SK-N-SH (cell line): ENCODE data around the gene TMEM168. TPM values are rescaled to one million over a fixed set of nuclear protein-coding genes. Genes with fewer than 3 reads are reported as not detected.

Experiments
- CTCF ChIA-PET: fragments of 300-600, 350-600 bp; formaldehyde crosslinking; extraction: SDS; loops from one replicate; lab custom pipeline; 2021; lab: Yijun Ruan, JAX
- POLR2A ChIA-PET: fragments of 350-600 bp; sonication (Branson Sonifier 250); formaldehyde crosslinking; extraction: SDS; loops from one replicate; lab custom pipeline; 2020; ENCODE audit warnings: antibody characterized with exemption, inconsistent platforms; lab: Yijun Ruan, JAX
- DNase-seq: peaks from one replicate; pipeline ENCODE4 v3.0.0; 2012
- H2AFZ ChIP-seq: fragments of 200-600 bp; sonication (generic); 2 replicates; pipeline ENCODE4 v1.8.1; 2016; ENCODE audit warnings: antibody characterized with exemption, mild to moderate bottlenecking, low read depth
- H3F3A ChIP-seq: fragments of 200-600 bp; sonication (generic); replicated peaks from 2 replicates; pipeline ENCODE3; 2016; ENCODE audit warnings: antibody characterized with exemption, mild to moderate bottlenecking; ENCODE audit not compliant: insufficient read depth
- H3K27ac ChIP-seq, 2 experiments: fragments of 200-500 bp in 1 of 2; fragments of 200-600 bp in 1 of 2; sonication (Bioruptor generic) in 1 of 2; sonication (generic), shearing (Covaris generic) in 1 of 2; 2 replicates each; pipeline versions ENCODE4 v1.5.1 to v1.6.1; 2014 to 2016; ENCODE audit warnings: low read depth in 2 of 2, inconsistent platforms in 1 of 2, low read length in 1 of 2, mild to moderate bottlenecking in 1 of 2, mixed read lengths in 1 of 2
- H3K27me3 ChIP-seq: fragments of 200-600 bp; sonication (generic), shearing (Covaris generic); 2 replicates; pipeline ENCODE4 v1.6.1; 2016; ENCODE audit warnings: mixed run types; ENCODE audit not compliant: insufficient read depth
- H3K36me3 ChIP-seq, 2 experiments: fragments of 200-500 bp in 1 of 2; fragments of 200-600 bp in 1 of 2; sonication (Bioruptor generic) in 1 of 2; sonication (generic) in 1 of 2; replicated peaks in 1 of 2; 2 replicates each; pipeline versions ENCODE3 to v1.5.1; 2014 to 2016; ENCODE audit warnings: low read length in 1 of 2, mild to moderate bottlenecking in 1 of 2; ENCODE audit not compliant: insufficient read depth in 2 of 2, control insufficient read depth in 1 of 2
- H3K4me1 ChIP-seq, 2 experiments: fragments of 200-500 bp in 1 of 2; fragments of 200-600 bp in 1 of 2; sonication (Bioruptor generic) in 1 of 2; sonication (generic), shearing (Covaris generic) in 1 of 2; 2 replicates each; pipeline versions ENCODE4 v1.5.1 to v1.6.1; 2014 to 2016; ENCODE audit warnings: low read depth in 1 of 2, low read length in 1 of 2, mixed run types in 1 of 2; ENCODE audit not compliant: insufficient read depth in 2 of 2, control insufficient read depth in 1 of 2
- H3K4me2 ChIP-seq: fragments of 200-600 bp; sonication (generic), shearing (Covaris generic); 2 replicates; pipeline ENCODE4 v1.6.1; 2017; ENCODE audit warnings: mixed run types
- H3K4me3 ChIP-seq, 2 experiments: fragments of 200-500 bp in 1 of 2; fragments of 200-600 bp in 1 of 2; sonication (Bioruptor generic) in 1 of 2; sonication (generic), shearing (Covaris generic) in 1 of 2; 2 replicates each; pipeline versions ENCODE4 v1.5.1 to v1.8.1; 2014 to 2016; ENCODE audit warnings: low read depth in 2 of 2, inconsistent platforms in 1 of 2, low read length in 1 of 2, mild to moderate bottlenecking in 1 of 2, mixed read lengths in 1 of 2, moderate library complexity in 1 of 2
- H3K79me2 ChIP-seq: fragments of 200-600 bp; sonication (generic); 2 replicates; pipeline ENCODE4 v1.8.1; 2017; ENCODE audit warnings: mild to moderate bottlenecking; ENCODE audit not compliant: insufficient read depth
- H3K9ac ChIP-seq: fragments of 200-600 bp; sonication (generic); 2 replicates; pipeline ENCODE4 v1.6.1; 2017; ENCODE audit warnings: mixed run types
- H3K9me2 ChIP-seq: fragments of 200-600 bp; sonication (generic); 2 replicates; pipeline ENCODE4 v1.6.1; 2017; ENCODE audit warnings: mixed run types
- H3K9me3 ChIP-seq: fragments of 200-600 bp; sonication (generic); 2 replicates; pipeline ENCODE4 v1.6.1; 2017; ENCODE audit warnings: mixed run types, mild to moderate bottlenecking, moderate library complexity
- H4K20me1 ChIP-seq: fragments of 200-600 bp; sonication (generic); 2 replicates; pipeline ENCODE4 v1.6.1; 2017; ENCODE audit warnings: mild to moderate bottlenecking, mixed run types; ENCODE audit not compliant: insufficient read depth
- ELF1 ChIP-seq: IDR thresholded peaks from 2 replicates; pipeline ENCODE4 v1.4.0; 2012
- FOXJ3 ChIP-seq: sonication (generic); formaldehyde crosslinking; IDR thresholded peaks from 2 replicates; pipeline ENCODE4 v1.5.1; 2020; ENCODE audit warnings: mild to moderate bottlenecking, missing genetic modification reagents
- FOXM1 ChIP-seq: IDR thresholded peaks from 2 replicates; pipeline ENCODE4 v1.4.0; 2012; ENCODE audit warnings: low read depth, mild to moderate bottlenecking
- GABPA ChIP-seq: IDR thresholded peaks from 2 replicates; pipeline ENCODE4 v1.4.0; 2012; ENCODE audit warnings: low read depth, mild to moderate bottlenecking
- MAX ChIP-seq: IDR thresholded peaks from 2 replicates; pipeline ENCODE4 v1.4.0; 2012; ENCODE audit warnings: low read depth
- NRF1 ChIP-seq: IDR thresholded peaks from 2 replicates; pipeline ENCODE4 v1.6.1; 2012; ENCODE audit warnings: low read depth, mild to moderate bottlenecking, low read length
- POLR2AphosphoS5 ChIP-seq: IDR thresholded peaks from 2 replicates; pipeline ENCODE4 v1.6.1; 2012; ENCODE audit warnings: low read depth, low read length
- RAD21 ChIP-seq: IDR thresholded peaks from 2 replicates; pipeline ENCODE4 v1.6.1; 2012; ENCODE audit warnings: mild to moderate bottlenecking, low read length
- REST ChIP-seq: IDR thresholded peaks from 2 replicates; pipeline ENCODE4 v1.6.1; 2012; ENCODE audit warnings: mild to moderate bottlenecking, low read depth, low read length, moderate library complexity
- SIN3A ChIP-seq: IDR thresholded peaks from 2 replicates; pipeline ENCODE4 v1.6.1; 2012; ENCODE audit warnings: low read depth, mild to moderate bottlenecking, low read length, moderate library complexity, borderline replicate concordance
- TAF1 ChIP-seq: IDR thresholded peaks from 2 replicates; pipeline ENCODE4 v1.6.1; 2012; ENCODE audit warnings: low read depth, mild to moderate bottlenecking, low read length, moderate library complexity, borderline replicate concordance
- TEAD4 ChIP-seq: IDR thresholded peaks from 2 replicates; pipeline ENCODE4 v1.4.0; 2012; ENCODE audit warnings: mild to moderate bottlenecking, borderline replicate concordance; ENCODE audit not compliant: insufficient read depth
- USF2 ChIP-seq: fragments of 150-350 bp; IDR thresholded peaks from 2 replicates; pipeline ENCODE4 v1.6.1; 2017; ENCODE audit warnings: antibody characterized with exemption, low read length, low read depth, borderline replicate concordance
- ZBTB33 ChIP-seq: IDR thresholded peaks from 2 replicates; pipeline ENCODE4 v1.4.0; 2012; ENCODE audit warnings: low read depth, borderline replicate concordance
- WGBS: methylation state at CpG from one replicate; pipeline ENCODE4 v1.1.6; 2017; ENCODE audit warnings: low lambda C conversion rate; 5-methylcytosine and 5-hydroxymethylcytosine counted together
- polyA plus RNA-seq, 3 experiments: library from polyadenylated mRNA; depleted of rRNA; stranded (reverse); fragments of >200 nt; gene quantifications; 2 replicates each; pipeline ENCODE4 v1.2.3, GENCODE V29; 2012

The TMEM168 gene
- polyA plus RNA-seq, 1 of the 3 experiments (the other 2 are of a cell fraction) = 32.2 TPM

DNA sequence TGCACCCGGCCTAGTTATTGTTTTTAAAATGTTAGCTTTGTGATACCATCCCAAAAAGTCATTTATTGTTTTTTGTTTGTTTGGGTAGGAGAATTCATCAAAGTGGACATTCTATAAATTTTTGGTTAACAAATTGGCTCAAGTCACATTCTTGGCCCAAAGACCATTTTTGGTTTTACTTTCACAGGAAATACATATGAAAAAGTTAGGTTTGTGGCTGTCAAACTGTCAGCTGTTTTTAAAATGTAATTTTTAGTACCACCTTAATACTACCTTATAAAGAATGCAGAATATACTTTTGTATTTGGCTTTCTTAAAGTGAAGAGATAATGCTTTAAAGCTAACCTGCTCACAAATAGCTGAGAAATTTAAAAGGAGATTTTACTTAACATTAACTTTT is 25.1 kb downstream of the TMEM168 start:
- no peak overlapping the region for H2AFZ ChIP-seq
- H3K4me1 ChIP-seq = peaks cover 0 to 10% of the 10 kb centered on the region in 2 experiments; a peak in 2 of 4 replicates
- WGBS = 95% methylated on average over 1 of the region's 1 CpG
- H3K4me3 ChIP-seq = no peak overlapping the region
- no peaks in the 10 kb centered on the region for H3K79me2 ChIP-seq
- no peak overlapping the region for H3K4me2 ChIP-seq
- peaks cover 6% of the 10 kb centered on the region for H3F3A ChIP-seq
- no peak overlapping the region for H3K27ac ChIP-seq
- no peaks in the 10 kb centered on the region for H3K9me3 ChIP-seq
- H3K9me2 ChIP-seq = no peaks in the 10 kb centered on the region
- H3K36me3 ChIP-seq = peaks cover 12 to 22% of the 10 kb centered on the region in 2 experiments
- H4K20me1 ChIP-seq = no peaks in the 10 kb centered on the region
- ChIA-PET CTCF (interaction anchor here (2.2 kb wide), 1 partner anchor 14 kb away, joined by 6 read pairs; no protein-coding TSS in a partner anchor), POLR2A (no interaction called here)
- no peak for TF ChIP-seq RAD21
- TF ChIP-seq TAF1 = no peak
- TF ChIP-seq POLR2AphosphoS5 = no peak
- TF ChIP-seq MAX = no peak
- TF ChIP-seq ZBTB33 = no peak
- TF ChIP-seq GABPA = no peak
- no peak for TF ChIP-seq NRF1
- no peak for DNase-seq
- no peak overlapping the region for H3K9ac ChIP-seq
- no peaks in the 10 kb centered on the region for H3K27me3 ChIP-seq

DNA sequence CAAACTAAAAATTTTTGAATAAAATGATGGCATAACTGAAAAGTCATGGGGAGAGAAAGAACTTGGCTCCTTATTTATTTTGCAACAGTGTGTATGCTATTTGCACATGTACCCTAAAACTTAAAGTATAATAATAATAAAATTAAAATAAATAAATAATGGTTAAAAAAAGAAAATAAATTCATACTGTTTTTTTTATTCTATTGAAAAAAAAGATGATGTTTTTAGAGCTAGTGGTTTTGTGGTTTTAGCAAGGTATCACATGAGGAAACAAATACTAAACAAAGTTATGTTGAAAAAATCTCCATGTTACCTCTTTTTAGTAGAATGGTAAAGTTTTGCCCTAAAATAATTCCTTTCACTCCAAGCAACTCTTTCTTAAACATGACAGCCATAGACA is 26.2 kb downstream of the TMEM168 start:
- H3F3A ChIP-seq = peaks cover 6% of the 10 kb centered on the region
- H3K9me3 ChIP-seq = no peaks in the 10 kb centered on the region
- no peak overlapping the region for H3K4me2 ChIP-seq
- no peaks in the 10 kb centered on the region for H4K20me1 ChIP-seq
- ChIA-PET CTCF (interaction anchor here (2.2 kb wide), 1 partner anchor 15 kb away, joined by 6 read pairs; no protein-coding TSS in a partner anchor), POLR2A (no interaction called here)
- no peaks in the 10 kb centered on the region for H3K79me2 ChIP-seq
- no peaks in the 10 kb centered on the region for H3K27me3 ChIP-seq
- no peak overlapping the region for H3K9ac ChIP-seq
- H3K4me3 ChIP-seq = no peak overlapping the region
- TF ChIP-seq ELF1 = no peak
- no peak for DNase-seq
- H3K9me2 ChIP-seq = no peaks in the 10 kb centered on the region
- H3K27ac ChIP-seq = no peak overlapping the region
- H3K36me3 ChIP-seq = peaks cover 12 to 22% of the 10 kb centered on the region in 2 experiments
- H3K4me1 ChIP-seq = no peaks in the 10 kb centered on the region; a peak in 1 of 4 replicates
- H2AFZ ChIP-seq = no peak overlapping the region

GRCh38 chr7:112763298-112763697 is 26.9 kb downstream of the TMEM168 start:
- Histone ChIP-seq H4K20me1 (no peaks in the 10 kb centered on the region), H3K4me3 (no peak overlapping the region), H3K36me3 (peaks cover 8 to 22% of the 10 kb centered on the region in 2 experiments), H3K9ac (no peak overlapping the region), H2AFZ (no peak overlapping the region), H3K9me2 (no peaks in the 10 kb centered on the region), H3K27ac (no peak overlapping the region), H3K27me3 (no peaks in the 10 kb centered on the region), H3K9me3 (no peaks in the 10 kb centered on the region), H3K4me1 (no peaks in the 10 kb centered on the region; a peak in 1 of 4 replicates), H3F3A (peaks cover 6% of the 10 kb centered on the region), H3K79me2 (no peaks in the 10 kb centered on the region), H3K4me2 (no peak overlapping the region)
- ChIA-PET POLR2A (no interaction called here), CTCF (interaction anchor here (2.2 kb wide), 1 partner anchor 16 kb away, joined by 6 read pairs; no protein-coding TSS in a partner anchor)
- DNase-seq = no peak
- 81% methylated on average over 3 of the region's 3 CpGs for WGBS
- TF ChIP-seq FOXJ3 (CRISPR knock-in tag) (no peak), REST (no peak), SIN3A (no peak), MAX (no peak), FOXM1 (no peak), USF2 (no peak), NRF1 (no peak), TEAD4 (no peak), POLR2AphosphoS5 (no peak)
